Endometrium (tissue), 2 donors: ENCODE data around the gene ASIC1.
A peak's percentile ranks its signal among the peaks of the same experiment; 100 is the strongest.

ENCODE experiments used
- FAIRE-seq: peaks from 2 replicates; lab custom pipeline; 2012; peaks lifted over from hg19 to GRCh38; lab: Jason Lieb, UNC
- donor health status: control.
- donor health status: control.

ASIC1 gene

DNA sequence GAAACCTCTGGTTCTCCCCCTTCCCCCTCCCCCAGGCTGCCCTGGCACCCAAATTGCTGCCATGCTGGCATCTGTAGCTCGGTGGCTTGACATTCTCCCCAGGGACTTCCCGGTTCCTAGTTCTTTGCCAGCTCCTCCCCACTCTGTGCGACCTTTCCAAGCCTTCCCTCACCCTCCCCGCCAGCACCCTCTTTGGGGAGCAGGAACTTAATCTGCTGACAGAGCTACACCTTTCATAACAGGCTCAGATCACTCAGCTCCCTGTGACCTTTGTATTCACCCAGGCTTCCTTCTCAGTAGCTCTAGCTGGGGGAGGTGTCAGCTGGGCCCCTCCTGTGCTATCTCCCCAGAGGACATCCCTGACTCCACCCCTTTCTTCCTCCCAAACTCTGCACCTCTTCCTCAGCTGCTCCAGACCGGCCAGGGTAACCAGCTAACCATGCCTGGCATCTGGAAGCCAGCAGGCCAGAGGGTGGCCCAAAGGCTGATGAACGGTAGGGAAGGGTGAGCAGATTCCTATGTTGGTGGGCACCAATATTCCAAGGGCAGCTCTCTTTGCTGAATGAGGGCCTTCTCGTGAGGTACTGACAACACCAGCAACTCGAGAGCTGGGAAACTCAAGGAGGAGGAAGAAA, 52.8 kb downstream of the ASIC1 start:
- no peak for FAIRE-seq

- no peak for FAIRE-seq
Measured at GRCh38 chr12:50110762-50111351, 53.5 kb downstream of the ASIC1 start.

GRCh38 chr12:50111395-50111692, 53.9 kb downstream of the ASIC1 start:
- no peak for FAIRE-seq

GRCh38 chr12:50111693-50112455, 54.5 kb downstream of the ASIC1 start, which contains the start of gene COX14:
COX14 (plus strand) TSS chr12:50112236; CDS start chr12:50120044, 7,808 bp downstream.
- FAIRE-seq: peak; percentile 99

DNA sequence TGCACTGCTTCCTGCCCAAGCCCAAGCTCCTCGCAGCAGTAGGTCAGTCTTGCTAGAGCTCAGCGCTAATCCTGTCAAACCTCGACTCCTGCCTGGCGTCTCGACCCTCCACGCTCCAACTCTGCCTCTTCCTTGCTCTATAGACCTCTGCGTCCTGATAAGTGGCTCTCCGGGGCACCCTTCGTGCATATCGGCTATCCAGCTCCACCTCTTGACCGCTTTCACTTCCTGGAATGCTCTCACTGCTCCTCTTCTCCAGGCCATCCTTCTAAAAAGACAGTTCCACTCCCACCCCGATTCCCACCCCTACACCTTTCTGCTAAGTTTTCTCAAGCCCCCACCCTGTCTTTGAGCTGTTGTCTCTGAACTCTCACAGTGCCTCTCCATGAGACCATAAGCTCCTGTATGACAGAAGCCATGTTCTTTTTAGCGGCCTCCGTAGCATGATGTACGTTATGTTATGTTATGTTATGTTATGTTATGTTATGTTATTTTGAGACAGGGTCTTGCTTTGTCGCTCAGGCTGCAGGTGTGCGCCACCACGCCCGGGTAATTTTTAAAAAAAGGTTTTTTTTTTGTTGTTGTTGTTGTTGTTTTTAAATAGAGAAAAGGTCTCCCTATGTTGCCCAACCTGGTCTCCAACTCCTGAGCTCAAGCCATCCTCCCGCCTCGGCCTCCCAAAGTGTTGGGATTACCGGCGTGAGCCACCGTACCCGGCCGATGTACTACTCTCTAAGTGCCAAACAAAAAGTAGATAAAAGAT, 55.2 kb downstream of the ASIC1 start:
- FAIRE-seq: no peak

GRCh38 chr12:50117057-50117622, 59.7 kb downstream of the ASIC1 start:
- FAIRE-seq: no peak

GRCh38 chr12:50119387-50119786, 62.0 kb downstream of the ASIC1 start:
- no peak for FAIRE-seq

DNA sequence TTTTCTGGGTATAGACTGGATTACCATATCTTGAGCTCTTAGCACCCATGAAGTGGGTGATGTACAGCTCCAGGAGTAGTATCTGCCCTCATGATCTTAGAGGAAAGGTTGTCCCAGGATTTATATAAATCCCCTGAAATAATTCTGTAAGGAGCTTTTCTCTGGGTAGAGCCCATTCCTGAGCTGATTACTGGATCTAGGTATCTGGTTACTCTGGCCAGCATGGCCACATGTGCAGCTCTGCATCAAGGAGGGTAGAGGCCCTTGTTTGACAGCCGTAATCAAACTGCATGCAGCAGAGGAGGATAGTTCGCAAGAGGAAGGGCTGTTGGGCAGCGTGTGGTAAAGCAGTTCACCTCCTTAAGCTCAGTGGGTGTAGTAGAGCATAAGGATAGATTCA, 63.1 kb downstream of the ASIC1 start:
- no peak for FAIRE-seq

DNA sequence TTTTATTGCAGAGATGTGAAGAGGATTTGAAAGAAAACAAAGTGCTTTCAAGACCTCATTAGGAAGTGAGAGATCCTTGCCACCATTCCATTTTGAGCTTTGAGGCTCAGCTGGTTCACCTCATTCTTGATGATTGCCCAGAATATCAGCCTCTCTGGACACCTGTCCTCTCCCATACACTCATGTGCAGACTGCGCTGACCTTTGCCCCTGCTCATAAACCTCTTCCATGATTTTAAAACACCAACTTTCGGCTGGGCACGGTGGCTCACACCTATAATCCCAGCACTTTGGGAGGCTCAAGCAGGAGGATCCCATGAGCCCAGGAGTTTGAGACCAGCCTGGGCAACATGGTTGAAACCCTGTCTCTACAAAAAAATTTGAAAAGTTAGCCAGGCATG, 63.6 kb downstream of the ASIC1 start:
- FAIRE-seq: no peak

DNA sequence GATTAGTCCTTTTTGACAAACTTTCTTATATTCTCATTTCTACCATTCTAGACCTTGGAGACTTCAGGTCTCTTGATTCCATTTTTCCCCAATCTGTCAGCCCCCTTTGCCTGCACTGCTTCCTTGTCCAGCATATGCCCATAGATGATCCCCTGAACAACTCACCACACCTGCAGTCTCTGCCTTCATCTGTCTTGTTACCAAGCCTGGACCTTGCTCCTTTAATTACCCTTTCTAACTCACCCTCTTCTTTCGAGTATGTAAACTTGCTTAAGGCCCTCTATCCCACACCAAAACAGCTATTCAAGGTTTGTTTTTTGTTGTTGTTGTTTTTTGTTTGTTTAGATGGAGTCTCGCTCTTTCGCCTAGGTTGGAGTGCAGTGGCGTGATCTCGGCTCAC, 64.2 kb downstream of the ASIC1 start:
- FAIRE-seq: no peak

DNA sequence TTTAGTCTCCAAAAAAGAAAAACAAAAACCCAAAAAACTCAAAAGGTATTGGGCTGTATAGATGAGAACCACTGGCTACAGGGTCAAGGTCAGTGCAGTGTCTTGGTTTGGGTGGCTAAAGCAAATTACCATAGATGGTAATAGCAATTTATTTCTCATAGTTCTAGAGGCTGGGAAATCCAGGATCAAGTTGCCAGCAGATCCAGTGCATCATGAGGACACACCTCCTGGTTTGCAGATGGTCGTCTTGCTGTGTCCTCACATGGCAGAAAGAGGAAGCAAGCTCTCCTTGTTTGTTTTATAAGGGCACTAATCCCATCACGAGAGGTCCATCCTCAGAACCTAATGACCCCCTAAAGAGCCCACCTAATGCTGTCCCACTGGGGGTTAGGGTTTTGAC, 65.8 kb downstream of the ASIC1 start:
- FAIRE-seq: no peak

DNA sequence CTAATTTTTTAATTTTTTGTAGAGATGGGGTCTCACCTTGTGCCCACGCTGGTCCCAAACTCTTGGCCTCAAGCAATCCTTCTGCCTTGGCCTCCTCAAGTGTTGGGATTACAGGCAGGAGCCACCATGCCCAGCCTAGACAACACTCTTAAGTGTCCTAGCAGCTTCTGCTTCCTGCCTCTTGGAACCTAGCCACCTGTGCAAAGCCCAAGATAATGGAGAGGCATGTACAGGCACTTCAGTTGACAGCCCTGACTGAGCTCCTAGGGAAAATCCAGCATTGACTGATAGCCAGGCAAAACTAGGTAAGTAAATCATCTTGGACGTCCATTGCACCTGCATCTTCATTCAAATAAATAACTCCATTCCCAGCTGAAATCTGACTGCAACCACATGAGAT, 70.2 kb downstream of the ASIC1 start:
- no peak for FAIRE-seq

- no peak for FAIRE-seq
Measured at GRCh38 chr12:50129290-50129689, 71.9 kb downstream of the ASIC1 start.

- FAIRE-seq: no peak
Measured at GRCh38 chr12:50132505-50133135, 75.2 kb downstream of the ASIC1 start.
